Measurements from ENCODE around the gene WDFY3. TPM values are rescaled to one million over a fixed set of nuclear protein-coding genes. Genes with fewer than 3 reads are reported as not detected.

WDFY3 gene
- total and polyA plus RNA-seq, 2 donors (not counting 1 experiment from before 2014, with no cell fraction given), result 0.05 to 0.36 TPM

DNA sequence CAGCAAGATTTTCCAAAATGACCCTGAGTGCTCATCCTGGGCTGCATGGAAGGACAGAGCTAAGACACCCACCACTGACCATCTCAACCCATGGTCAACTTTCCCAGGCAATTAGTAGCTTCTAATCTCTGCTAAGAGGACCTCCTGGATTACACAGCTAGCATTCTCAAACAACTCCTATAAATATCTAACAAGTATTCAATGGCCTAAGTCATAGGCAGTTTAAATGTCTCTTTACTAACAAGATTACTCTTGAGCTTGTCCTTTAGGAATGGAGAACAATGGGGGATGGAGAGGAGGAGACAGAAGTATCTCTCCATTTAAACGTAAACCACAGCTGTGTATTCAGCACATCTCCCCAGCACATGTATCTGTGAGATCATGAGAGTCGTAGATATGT, 118.1 kb downstream of the WDFY3 start:
- Histone ChIP-seq H3K4me3 (ENCODE audit: control extremely low read depth in 1 of 5, extremely low read depth in 1 of 5, insufficient read depth in 1 of 5, low read depth in 2 of 5, low read length in 4 of 5) (no peak overlapping the region), H2AFZ (ENCODE audit: insufficient read depth, low read depth, low read length, poor library complexity, severe bottlenecking) (no peak overlapping the region), H3K36me3 (replicated peaks in 1 of 2; ENCODE audit: control extremely low read depth in 1 of 2, control insufficient read depth in 1 of 2, extremely low read depth in 1 of 2, insufficient read depth in 2 of 2, low read length in 1 of 2) (no peaks in the 10 kb centered on the region), H3K79me2 (ENCODE audit: control insufficient read depth, insufficient read depth, low read length) (no peaks in the 10 kb centered on the region), H3K9me3 (ENCODE audit: control extremely low read depth in 1 of 3, control insufficient read depth in 2 of 3, insufficient read depth in 1 of 3, low read length in 2 of 3) (peaks cover 0 to 3% (median 0%) of the 10 kb centered on the region in 3 donors), H3K9ac (ENCODE audit: low read length) (no peak overlapping the region), H4K20me1 (ENCODE audit: control insufficient read depth, insufficient read depth, low read length, poor library complexity, severe bottlenecking) (no peaks in the 10 kb centered on the region), H3K27ac (ENCODE audit: low read length in 2 of 2) (no peak overlapping the region), H3K27me3 (replicated peaks in 1 of 4; ENCODE audit: control extremely low read depth in 1 of 4, control insufficient read depth in 3 of 4, insufficient read depth in 4 of 4, low read length in 3 of 4) (no peaks in the 10 kb centered on the region), H3K4me2 (replicated peaks; ENCODE audit: low read depth, low read length, poor library complexity, severe bottlenecking) (no peak overlapping the region), H3K4me1 (ENCODE audit: control insufficient read depth in 2 of 2, insufficient read depth in 2 of 2, low read length in 2 of 2) (no peaks in the 10 kb centered on the region)
- H3K27ac Mint-ChIP-seq, result no peak overlapping the region
- CTCF ChIA-PET, result no interaction called here
- no peaks in the 10 kb centered on the region for H3K9me3 Mint-ChIP-seq (ENCODE audit: insufficient read depth)
- DNase-seq, result no peak
- no peaks in the 10 kb centered on the region for H3K27me3 Mint-ChIP-seq
- TF ChIP-seq, protein P1, sequence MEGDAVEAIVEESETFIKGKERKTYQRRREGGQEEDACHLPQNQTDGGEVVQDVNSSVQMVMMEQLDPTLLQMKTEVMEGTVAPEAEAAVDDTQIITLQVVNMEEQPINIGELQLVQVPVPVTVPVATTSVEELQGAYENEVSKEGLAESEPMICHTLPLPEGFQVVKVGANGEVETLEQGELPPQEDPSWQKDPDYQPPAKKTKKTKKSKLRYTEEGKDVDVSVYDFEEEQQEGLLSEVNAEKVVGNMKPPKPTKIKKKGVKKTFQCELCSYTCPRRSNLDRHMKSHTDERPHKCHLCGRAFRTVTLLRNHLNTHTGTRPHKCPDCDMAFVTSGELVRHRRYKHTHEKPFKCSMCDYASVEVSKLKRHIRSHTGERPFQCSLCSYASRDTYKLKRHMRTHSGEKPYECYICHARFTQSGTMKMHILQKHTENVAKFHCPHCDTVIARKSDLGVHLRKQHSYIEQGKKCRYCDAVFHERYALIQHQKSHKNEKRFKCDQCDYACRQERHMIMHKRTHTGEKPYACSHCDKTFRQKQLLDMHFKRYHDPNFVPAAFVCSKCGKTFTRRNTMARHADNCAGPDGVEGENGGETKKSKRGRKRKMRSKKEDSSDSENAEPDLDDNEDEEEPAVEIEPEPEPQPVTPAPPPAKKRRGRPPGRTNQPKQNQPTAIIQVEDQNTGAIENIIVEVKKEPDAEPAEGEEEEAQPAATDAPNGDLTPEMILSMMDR (IDR thresholded peaks at IDR 0.05), result no peak
- TF ChIP-seq EZH2 (IDR thresholded peaks at IDR 0.05; ENCODE audit: borderline replicate concordance, insufficient read depth, low read depth, low read length, poor library complexity, severe bottlenecking), result no peak
- ATAC-seq (ENCODE audit: low read depth), result no peak
- no peak overlapping the region for H3K4me3 Mint-ChIP-seq
- intact Hi-C loops (cut with micrococcal nuclease), result no loop called here
- WGBS (ENCODE audit: insufficient coverage), result no CpG with 5 or more reads among the region's 2 CpGs
- no peaks in the 10 kb centered on the region for H3K4me1 Mint-ChIP-seq
- POLR2A ChIA-PET, result no interaction called here

DNA sequence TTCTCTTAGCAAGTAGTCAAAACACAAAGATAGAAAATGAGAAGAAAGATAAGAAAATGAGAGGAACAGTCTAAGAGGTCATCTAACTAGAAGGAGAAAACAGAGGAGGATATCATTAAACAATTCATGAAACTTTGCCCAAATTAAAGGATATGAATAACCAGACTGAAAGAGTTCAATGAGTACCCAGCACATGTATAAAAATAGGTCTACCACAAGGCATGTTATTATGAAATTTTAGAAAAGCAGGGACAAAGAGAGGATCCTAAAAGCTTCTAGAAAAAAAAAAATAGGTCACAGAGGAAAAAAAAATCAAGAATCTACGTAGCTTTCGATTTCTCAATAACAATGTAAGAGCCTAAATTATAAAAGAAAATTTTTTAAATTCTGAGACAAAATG, 118.5 kb downstream of the WDFY3 start:
- no peak overlapping the region for H3K4me2 ChIP-seq (replicated peaks; ENCODE audit: low read depth, low read length, poor library complexity, severe bottlenecking)
- ATAC-seq (ENCODE audit: low read depth) (no peak), DNase-seq (no peak)
- H3K36me3 ChIP-seq (replicated peaks in 1 of 2; ENCODE audit: control extremely low read depth in 1 of 2, control insufficient read depth in 1 of 2, extremely low read depth in 1 of 2, insufficient read depth in 2 of 2, low read length in 1 of 2), result no peaks in the 10 kb centered on the region
- no peaks in the 10 kb centered on the region for H3K4me1 Mint-ChIP-seq
- H3K79me2 ChIP-seq (ENCODE audit: control insufficient read depth, insufficient read depth, low read length), result no peaks in the 10 kb centered on the region
- H3K9me3 ChIP-seq (ENCODE audit: control extremely low read depth in 1 of 3, control insufficient read depth in 2 of 3, insufficient read depth in 1 of 3, low read length in 2 of 3), result peaks cover 0 to 3% (median 0%) of the 10 kb centered on the region in 3 donors
- H3K4me3 ChIP-seq (ENCODE audit: control extremely low read depth in 1 of 5, extremely low read depth in 1 of 5, insufficient read depth in 1 of 5, low read depth in 2 of 5, low read length in 4 of 5), result no peak overlapping the region
- no peaks in the 10 kb centered on the region for H4K20me1 ChIP-seq (ENCODE audit: control insufficient read depth, insufficient read depth, low read length, poor library complexity, severe bottlenecking)
- no peak overlapping the region for H3K9ac ChIP-seq (ENCODE audit: low read length)
- no peak overlapping the region for H2AFZ ChIP-seq (ENCODE audit: insufficient read depth, low read depth, low read length, poor library complexity, severe bottlenecking)
- CTCF ChIA-PET, result no interaction called here
- no peak overlapping the region for H3K27ac ChIP-seq (ENCODE audit: low read length in 2 of 2)
- no peak overlapping the region for H3K4me3 Mint-ChIP-seq
- POLR2A ChIA-PET, result no interaction called here
- no peak overlapping the region for H3K27ac Mint-ChIP-seq
- no peaks in the 10 kb centered on the region for H3K27me3 ChIP-seq (replicated peaks in 1 of 4; ENCODE audit: control extremely low read depth in 1 of 4, control insufficient read depth in 3 of 4, insufficient read depth in 4 of 4, low read length in 3 of 4)
- WGBS (ENCODE audit: insufficient coverage), result no CpG with 5 or more reads among the region's 2 CpGs
- H3K27me3 Mint-ChIP-seq, result no peaks in the 10 kb centered on the region
- H3K9me3 Mint-ChIP-seq (ENCODE audit: insufficient read depth), result no peaks in the 10 kb centered on the region
- TF ChIP-seq EZH2 (IDR thresholded peaks at IDR 0.05; ENCODE audit: borderline replicate concordance, insufficient read depth, low read depth, low read length, poor library complexity, severe bottlenecking), result no peak
- TF ChIP-seq, protein P1 (IDR thresholded peaks at IDR 0.05), result no peak
- intact Hi-C loops (cut with micrococcal nuclease), result no loop called here
- no peaks in the 10 kb centered on the region for H3K4me1 ChIP-seq (ENCODE audit: control insufficient read depth in 2 of 2, insufficient read depth in 2 of 2, low read length in 2 of 2)

Data from B cell (primary cell).